HG03571 (cell line): ENCODE results near the gene UGT1A1.
"Not testable (repeated sequence)": the region's sequence is repeated elsewhere in the genome, so short reads cannot be mapped to it uniquely, and the experiment has no call there.

Experiments
- ATAC-seq: cut with Tn5 transposase; IDR thresholded peaks from one replicate; pipeline ENCODE4 v1.9.1; 2021; ENCODE audit not compliant: unreplicated experiment

The UGT1A1 gene

GRCh38 chr2:233760043-233760442 is at the start of gene UGT1A1:
Gene UGT1A1, plus strand, starts transcription at chr2:233760270. Its CDS starts 18 bp downstream, at chr2:233760288.
- ATAC-seq, result no peak

GRCh38 chr2:233711312-233712008 is 48.6 kb upstream of the UGT1A1 start:
- no peak for ATAC-seq

DNA sequence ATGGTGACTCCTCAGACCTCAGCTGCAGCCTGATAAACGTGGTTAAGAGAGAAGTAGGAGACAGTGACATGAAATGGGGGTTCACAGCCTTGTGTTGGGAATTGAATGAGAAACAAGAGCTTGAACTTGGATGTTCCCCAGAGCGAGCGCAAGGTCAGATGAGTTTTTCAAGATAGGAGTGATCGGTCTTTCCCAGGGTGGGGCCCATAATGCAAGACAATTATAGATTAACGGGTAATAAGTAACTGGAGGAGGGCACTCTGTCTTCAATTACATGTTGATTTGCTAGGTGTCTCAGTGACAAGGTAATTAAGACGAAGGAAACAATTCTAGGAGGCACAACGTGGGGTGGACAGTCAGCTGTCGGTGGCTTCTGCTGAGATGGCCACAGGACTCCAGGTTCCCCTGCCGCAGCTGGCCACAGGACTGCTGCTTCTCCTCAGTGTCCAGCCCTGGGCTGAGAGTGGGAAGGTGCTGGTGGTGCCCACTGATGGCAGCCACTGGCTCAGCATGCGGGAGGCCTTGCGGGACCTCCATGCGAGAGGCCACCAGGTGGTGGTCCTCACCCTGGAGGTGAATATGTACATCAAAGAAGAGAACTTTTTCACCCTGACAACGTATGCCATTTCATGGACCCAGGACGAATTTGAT is 47.3 kb upstream of the UGT1A1 start, which contains the start of gene UGT1A5:
Gene UGT1A5 (plus strand): TSS at position 297 of the 651 bp plus-strand sequence. CDS start 85 bp downstream, at position 382.
- no peak for ATAC-seq

- no peak for ATAC-seq
These were observed 46.8 kb upstream of the UGT1A1 start for GRCh38 chr2:233713262-233713615.

- ATAC-seq, result no peak
These were observed 45.9 kb upstream of the UGT1A1 start for GRCh38 chr2:233714121-233714520.

GRCh38 chr2:233718552-233718951 is 41.5 kb upstream of the UGT1A1 start, which contains the start of gene UGT1A4:
Gene UGT1A4, plus strand, starts transcription at chr2:233718736. Its CDS starts 85 bp downstream, at chr2:233718821.
- no peak for ATAC-seq

- ATAC-seq, result no peak
These were observed 31.3 kb upstream of the UGT1A1 start, which contains the start of gene UGT1A3 for GRCh38 chr2:233728723-233729301. Gene UGT1A3, plus strand, starts transcription at chr2:233729042. Its CDS starts 85 bp downstream, at chr2:233729127.

DNA sequence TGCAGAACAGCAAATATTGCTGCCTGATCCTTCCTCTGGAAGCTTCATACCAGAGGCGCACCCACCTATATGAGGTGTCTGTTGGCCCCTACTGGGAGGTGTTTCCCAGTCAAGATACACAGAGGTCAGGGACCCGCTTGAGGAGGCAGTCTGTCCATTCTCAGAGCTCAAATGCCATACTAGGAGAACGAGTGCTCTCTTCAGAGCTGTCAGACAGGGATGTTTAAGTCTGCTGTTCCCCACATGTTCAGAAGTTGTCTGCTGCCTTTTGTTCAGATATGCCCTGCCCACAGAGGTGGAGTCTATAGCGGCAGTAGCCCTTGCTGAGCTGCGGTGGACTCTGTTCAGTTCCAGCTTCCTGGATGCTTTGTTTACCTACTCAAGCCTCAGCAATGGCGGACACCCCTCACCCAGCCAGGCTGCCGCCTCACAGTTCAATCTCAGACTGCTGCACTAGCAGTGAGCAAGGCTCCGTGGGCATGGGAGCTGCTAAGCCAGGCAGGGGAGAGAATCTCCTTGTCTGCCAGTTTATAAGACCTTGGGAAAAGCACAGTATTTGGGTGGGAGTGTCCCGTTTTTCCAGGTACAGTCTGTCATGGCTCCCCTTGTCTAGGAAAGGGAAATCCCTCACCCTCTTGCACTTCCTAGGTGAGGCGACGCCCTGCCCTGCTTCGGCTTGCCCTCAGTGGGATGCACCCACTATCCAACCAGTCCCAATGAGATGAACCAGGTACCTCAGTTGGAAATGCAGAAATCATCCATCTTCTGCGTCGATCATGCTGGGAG is 23.0 kb upstream of the UGT1A1 start:
- not testable (repeated sequence) for ATAC-seq

GRCh38 chr2:233740870-233741269 is 19.2 kb upstream of the UGT1A1 start:
- ATAC-seq, result no peak

GRCh38 chr2:233743464-233744259 is 16.4 kb upstream of the UGT1A1 start:
- ATAC-seq, result no peak

DNA sequence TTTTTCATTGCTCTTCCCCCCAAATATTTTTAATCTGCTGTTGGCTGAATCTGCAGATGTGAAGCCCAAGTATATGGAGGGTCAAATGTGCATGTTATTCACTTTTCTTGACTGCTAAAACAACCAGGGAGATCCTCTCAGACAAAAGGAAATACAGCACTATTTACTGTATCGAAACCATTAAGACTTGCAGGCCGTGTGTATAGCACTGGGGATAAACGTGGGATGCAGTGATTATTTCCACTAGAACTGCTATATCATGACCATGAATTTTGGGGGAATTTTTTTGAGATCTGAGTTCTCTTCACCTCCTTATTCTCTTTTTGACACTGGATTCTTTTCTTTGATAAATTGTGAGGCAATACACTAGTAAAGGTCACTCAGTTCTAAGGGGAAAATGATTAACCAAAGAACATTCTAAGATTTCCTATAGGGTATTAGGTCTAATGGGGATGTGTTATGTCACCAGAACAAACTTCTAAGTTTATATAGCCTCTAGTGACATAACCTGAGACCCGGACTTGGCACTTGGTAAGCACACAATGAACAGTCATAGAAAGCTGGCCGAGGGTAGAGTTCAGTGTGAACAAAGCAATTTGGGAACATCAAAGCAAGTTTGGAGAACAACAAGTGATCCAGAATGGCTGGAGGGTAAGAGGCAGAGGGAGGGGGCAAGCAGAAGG is 14.9 kb upstream of the UGT1A1 start:
- no peak for ATAC-seq

DNA sequence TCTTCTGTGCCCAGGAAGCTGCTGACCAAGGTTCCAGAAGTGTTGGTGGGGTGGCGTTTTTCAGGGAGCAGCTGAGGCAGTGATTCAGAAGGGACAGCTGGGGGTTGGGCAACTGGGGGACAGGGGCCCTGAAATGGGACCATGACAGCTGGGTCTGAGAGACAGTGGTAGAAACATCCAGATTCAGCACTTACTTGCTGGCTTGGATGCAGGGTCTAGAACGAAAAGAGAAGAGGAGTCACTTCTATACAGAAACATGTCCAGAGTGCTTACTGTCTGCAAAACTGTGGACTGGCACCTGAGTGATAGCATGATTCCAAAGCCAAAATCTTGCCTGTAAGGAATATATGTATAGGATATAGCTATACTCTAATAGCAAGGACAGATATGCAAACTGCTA is 14.2 kb upstream of the UGT1A1 start:
- ATAC-seq, result not testable (repeated sequence)

GRCh38 chr2:233746475-233747282 is 13.4 kb upstream of the UGT1A1 start:
- no peak for ATAC-seq

DNA sequence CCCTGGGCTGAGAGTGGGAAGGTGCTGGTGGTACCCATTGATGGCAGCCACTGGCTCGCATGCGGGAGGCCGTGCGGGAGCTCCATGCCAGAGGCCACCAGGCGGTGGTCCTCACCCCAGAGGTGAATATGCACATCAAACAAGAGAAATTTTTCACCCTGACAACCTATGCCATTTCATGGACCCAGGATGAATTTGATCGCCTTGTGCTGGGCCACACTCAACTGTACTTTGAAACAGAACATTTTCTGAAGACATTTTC is 12.9 kb upstream of the UGT1A1 start:
- no peak for ATAC-seq

DNA sequence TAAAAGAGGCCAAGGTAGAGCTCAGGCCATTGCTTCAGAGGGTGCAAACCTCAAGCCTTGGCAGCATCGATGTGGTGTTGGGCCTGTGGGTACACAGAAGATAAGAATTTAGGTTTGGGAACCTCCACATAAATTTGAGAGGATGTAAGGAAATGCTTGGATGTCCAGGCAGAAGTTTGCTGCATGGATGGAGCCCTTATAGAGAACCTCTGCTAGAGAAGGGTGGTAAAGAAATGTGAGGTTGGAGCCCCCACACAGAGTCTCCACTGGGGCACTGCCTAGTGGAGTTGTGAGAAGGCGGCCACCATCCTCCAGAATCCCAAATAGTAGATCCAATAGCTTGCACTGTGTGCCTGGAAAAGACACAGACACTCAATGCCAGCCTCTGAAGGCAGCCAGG is 9.4 kb upstream of the UGT1A1 start:
- ATAC-seq, result not testable (repeated sequence)

- not testable (repeated sequence) for ATAC-seq
These were observed 8.7 kb upstream of the UGT1A1 start for GRCh38 chr2:233751212-233752009.

GRCh38 chr2:233754872-233755611 is 5.0 kb upstream of the UGT1A1 start:
- no peak for ATAC-seq
